ENCODE data around the gene POC1B. TPM values are rescaled to one million over a fixed set of nuclear protein-coding genes. Genes with fewer than 3 reads are reported as not detected.

Gene POC1B
- total RNA-seq, 2 experiments from 2014 or later: 47.7 to 49.4 TPM

GRCh38 chr12:89552376-89552775 is 26.5 kb upstream of the POC1B start:
- no peaks in the 10 kb centered on the region for H3K4me1 Mint-ChIP-seq (ENCODE audit: low read depth)
- CTCF ChIA-PET: interaction anchor here (1.5 to 1.7 kb wide), 2 partner anchors 9 to 550 kb away, joined by 3 to 8 read pairs; no protein-coding TSS in a partner anchor
- no peak overlapping the region for H3K4me3 Mint-ChIP-seq
- no peak overlapping the region for H3K27ac Mint-ChIP-seq
- no peaks in the 10 kb centered on the region for H3K36me3 Mint-ChIP-seq (ENCODE audit: low read depth)
- no peaks in the 10 kb centered on the region for H3K9me3 Mint-ChIP-seq (ENCODE audit: insufficient read depth)
- no peaks in the 10 kb centered on the region for H3K27me3 Mint-ChIP-seq (ENCODE audit: low read depth)
- POLR2A ChIA-PET: no interaction called here
- DNase-seq (no peak), ATAC-seq (no peak)

GRCh38 chr12:89551747-89552146 is 25.9 kb upstream of the POC1B start:
- no peaks in the 10 kb centered on the region for H3K27me3 Mint-ChIP-seq (ENCODE audit: low read depth)
- DNase-seq (no peak), ATAC-seq (no peak)
- no peaks in the 10 kb centered on the region for H3K36me3 Mint-ChIP-seq (ENCODE audit: low read depth)
- CTCF ChIA-PET: interaction anchor here (1.5 to 1.7 kb wide), 2 partner anchors 8 to 551 kb away, joined by 3 to 8 read pairs; no protein-coding TSS in a partner anchor
- no peak overlapping the region for H3K27ac Mint-ChIP-seq
- H3K9me3 Mint-ChIP-seq (ENCODE audit: insufficient read depth): no peaks in the 10 kb centered on the region
- POLR2A ChIA-PET: no interaction called here
- H3K4me3 Mint-ChIP-seq: no peak overlapping the region
- H3K4me1 Mint-ChIP-seq (ENCODE audit: low read depth): no peaks in the 10 kb centered on the region

GRCh38 chr12:89547101-89547500 is 21.3 kb upstream of the POC1B start:
- ChIA-PET CTCF (no interaction called here), POLR2A (no interaction called here)
- ATAC-seq: no peak

GRCh38 chr12:89546151-89546550 is 20.3 kb upstream of the POC1B start:
- H3K36me3 Mint-ChIP-seq (ENCODE audit: low read depth): no peaks in the 10 kb centered on the region
- no peaks in the 10 kb centered on the region for H3K27me3 Mint-ChIP-seq (ENCODE audit: low read depth)
- H3K4me3 Mint-ChIP-seq: no peak overlapping the region
- no peak for ATAC-seq
- POLR2A ChIA-PET: no interaction called here
- no peak overlapping the region for H3K27ac Mint-ChIP-seq
- H3K9me3 Mint-ChIP-seq (ENCODE audit: insufficient read depth): no peaks in the 10 kb centered on the region
- H3K4me1 Mint-ChIP-seq (ENCODE audit: low read depth): peaks cover 4% of the 10 kb centered on the region
- DNase-seq: no peak
- CTCF ChIA-PET: no interaction called here

More at GRCh38 chr12:89547101-89547500, 21.3 kb upstream of the POC1B start:
- Mint-ChIP-seq H3K36me3 (ENCODE audit: low read depth) (no peaks in the 10 kb centered on the region), H3K9me3 (ENCODE audit: insufficient read depth) (no peaks in the 10 kb centered on the region), H3K27me3 (ENCODE audit: low read depth) (no peaks in the 10 kb centered on the region), H3K27ac (no peak overlapping the region), H3K4me1 (ENCODE audit: low read depth) (peaks cover 4% of the 10 kb centered on the region), H3K4me3 (no peak overlapping the region)
- no peak for DNase-seq

DNA sequence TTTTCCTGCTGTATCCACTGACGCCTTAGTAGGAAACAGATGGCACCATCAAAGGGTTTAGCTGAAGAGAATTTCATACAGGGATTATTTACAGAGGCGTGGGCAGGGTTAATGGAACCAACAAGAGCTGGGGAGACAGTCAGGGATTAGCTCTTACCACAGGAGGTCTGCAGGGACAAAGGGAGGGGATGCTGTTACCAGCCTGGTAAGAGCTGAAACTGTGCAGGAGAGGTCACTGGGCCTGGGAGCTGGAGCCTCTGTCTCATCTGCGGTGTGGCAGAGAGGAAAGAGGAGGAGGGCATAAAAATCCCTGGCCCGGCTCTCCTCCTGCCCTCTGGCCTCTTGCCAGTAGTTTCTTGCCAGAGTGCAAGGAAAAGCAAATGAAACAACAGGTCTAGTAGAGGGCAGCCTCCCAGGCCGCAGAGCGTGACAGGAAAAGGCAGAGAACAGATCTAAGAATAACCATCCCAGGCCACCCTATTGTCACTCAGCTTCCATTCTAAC is 18.9 kb upstream of the POC1B start:
- Mint-ChIP-seq H3K4me3 (no peak overlapping the region), H3K27ac (no peak overlapping the region), H3K36me3 (ENCODE audit: low read depth) (no peaks in the 10 kb centered on the region), H3K27me3 (ENCODE audit: low read depth) (no peaks in the 10 kb centered on the region), H3K9me3 (ENCODE audit: insufficient read depth) (no peaks in the 10 kb centered on the region), H3K4me1 (ENCODE audit: low read depth) (peaks cover 4% of the 10 kb centered on the region)
- ATAC-seq (no peak), DNase-seq (no peak)
- ChIA-PET CTCF (interaction anchor here (1.1 to 2.8 kb wide), 8 partner anchors 13 to 525 kb away, joined by 3 to 17 read pairs (median 6); partner anchors contain the start of gene ATP2B1), POLR2A (interaction anchor here (0.6 kb wide), 1 partner anchor 573 kb away, joined by 3 read pairs; no protein-coding TSS in a partner anchor)

GRCh38 chr12:89544022-89544421 is 18.2 kb upstream of the POC1B start:
- no peaks in the 10 kb centered on the region for H3K9me3 Mint-ChIP-seq (ENCODE audit: insufficient read depth)
- POLR2A ChIA-PET: no interaction called here

DNA sequence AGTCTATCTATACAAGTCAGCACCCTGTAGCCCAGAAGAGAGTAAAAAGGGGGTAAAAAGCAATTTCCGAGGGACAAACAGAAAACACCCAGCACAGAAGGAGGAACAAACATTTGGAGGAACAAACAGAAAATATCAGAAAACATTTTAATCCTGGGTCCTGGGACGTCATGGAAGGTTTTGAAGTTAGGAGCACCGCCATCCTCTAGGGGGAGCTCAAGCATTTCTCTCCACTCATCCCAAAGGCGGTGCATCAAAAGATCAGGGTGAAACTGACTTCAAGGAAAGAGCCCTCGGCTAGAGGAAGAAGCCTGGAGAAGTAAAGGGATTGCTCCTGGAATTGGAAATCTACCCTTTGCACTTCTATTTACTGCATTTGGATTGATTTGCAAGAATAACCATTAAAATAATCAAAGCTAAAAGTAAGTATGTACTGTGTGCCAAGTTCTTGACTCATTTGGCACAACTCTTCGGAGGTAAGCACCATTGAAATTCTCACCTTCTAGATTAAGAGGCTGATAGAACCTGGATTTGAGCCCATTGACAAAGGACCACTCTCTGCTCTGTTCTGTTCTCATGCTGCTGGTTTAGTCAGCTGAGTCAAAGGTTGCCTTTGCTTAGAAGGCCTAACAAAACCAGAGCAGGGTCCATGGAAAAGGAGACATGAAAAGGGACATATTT is 17.2 kb upstream of the POC1B start:
- no peak overlapping the region for H3K27ac Mint-ChIP-seq
- ChIA-PET POLR2A (interaction anchor here (0.6 kb wide), 1 partner anchor 322 kb away, joined by 3 read pairs; no protein-coding TSS in a partner anchor), CTCF (interaction anchor here (0.7 to 2.8 kb wide), 40 partner anchors 9 to 1565 kb away, joined by 3 to 17 read pairs (median 4); partner anchors contain the start of gene ATP2B1)
- no peaks in the 10 kb centered on the region for H3K36me3 Mint-ChIP-seq (ENCODE audit: low read depth)
- H3K4me3 Mint-ChIP-seq: no peak overlapping the region
- DNase-seq (peak; percentile 80), ATAC-seq (peak; percentile 82)
- peaks cover 4% of the 10 kb centered on the region for H3K4me1 Mint-ChIP-seq (ENCODE audit: low read depth)
- no peaks in the 10 kb centered on the region for H3K9me3 Mint-ChIP-seq (ENCODE audit: insufficient read depth)
- H3K27me3 Mint-ChIP-seq (ENCODE audit: low read depth): no peaks in the 10 kb centered on the region

More at GRCh38 chr12:89544022-89544421, 18.2 kb upstream of the POC1B start:
- no peak for DNase-seq
- CTCF ChIA-PET: interaction anchor here (0.6 to 2.8 kb wide), 24 partner anchors 8 to 699 kb away, joined by 3 to 17 read pairs (median 4); partner anchors contain the start of gene ATP2B1
- Mint-ChIP-seq H3K4me3 (no peak overlapping the region), H3K27ac (no peak overlapping the region), H3K4me1 (ENCODE audit: low read depth) (peaks cover 4% of the 10 kb centered on the region), H3K27me3 (ENCODE audit: low read depth) (no peaks in the 10 kb centered on the region), H3K36me3 (ENCODE audit: low read depth) (no peaks in the 10 kb centered on the region)
- ATAC-seq: no peak

- Mint-ChIP-seq H3K27me3 (ENCODE audit: low read depth) (no peaks in the 10 kb centered on the region), H3K36me3 (ENCODE audit: low read depth) (no peaks in the 10 kb centered on the region), H3K4me3 (no peak overlapping the region), H3K27ac (no peak overlapping the region), H3K4me1 (ENCODE audit: low read depth) (peaks cover 4% of the 10 kb centered on the region), H3K9me3 (ENCODE audit: insufficient read depth) (no peaks in the 10 kb centered on the region)
- ChIA-PET POLR2A (interaction anchor here (0.6 kb wide), 1 partner anchor 322 kb away, joined by 3 read pairs; no protein-coding TSS in a partner anchor), CTCF (interaction anchor here (1.1 to 2.8 kb wide), 17 partner anchors 16 to 711 kb away, joined by 3 to 17 read pairs (median 4); partner anchors contain the start of gene ATP2B1)
- no peak for ATAC-seq
- no peak for DNase-seq
These were observed 16.4 kb upstream of the POC1B start for GRCh38 chr12:89542236-89542635.

DNA sequence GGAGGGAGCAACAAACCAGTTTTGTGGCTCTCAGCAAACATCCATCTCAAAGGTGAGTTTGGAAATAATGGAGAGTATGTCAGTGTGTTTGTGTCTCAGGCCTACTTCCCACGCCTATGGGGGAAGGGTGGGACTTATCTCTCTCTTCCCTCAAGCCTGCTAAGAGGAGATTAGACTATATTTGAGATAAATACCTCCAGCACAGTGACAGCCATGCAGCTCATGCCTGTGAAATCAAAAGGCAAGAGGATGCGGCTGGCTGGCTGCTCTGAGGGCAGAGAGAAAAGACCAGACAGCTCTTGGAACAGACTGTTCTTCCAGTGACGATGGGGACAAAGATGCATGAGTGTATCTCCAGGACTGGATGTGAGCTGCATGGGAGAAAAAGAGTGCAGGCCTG is 14.7 kb upstream of the POC1B start:
- no peaks in the 10 kb centered on the region for H3K27me3 Mint-ChIP-seq (ENCODE audit: low read depth)
- CTCF ChIA-PET: interaction anchor here (1.2 to 1.9 kb wide), 2 partner anchors 70 to 523 kb away, joined by 4 to 9 read pairs; no protein-coding TSS in a partner anchor
- no peak overlapping the region for H3K4me3 Mint-ChIP-seq
- POLR2A ChIA-PET: no interaction called here
- DNase-seq (no peak), ATAC-seq (no peak)
- H3K4me1 Mint-ChIP-seq (ENCODE audit: low read depth): peaks cover 4% of the 10 kb centered on the region
- no peaks in the 10 kb centered on the region for H3K36me3 Mint-ChIP-seq (ENCODE audit: low read depth)
- no peaks in the 10 kb centered on the region for H3K9me3 Mint-ChIP-seq (ENCODE audit: insufficient read depth)
- no peak overlapping the region for H3K27ac Mint-ChIP-seq

DNA sequence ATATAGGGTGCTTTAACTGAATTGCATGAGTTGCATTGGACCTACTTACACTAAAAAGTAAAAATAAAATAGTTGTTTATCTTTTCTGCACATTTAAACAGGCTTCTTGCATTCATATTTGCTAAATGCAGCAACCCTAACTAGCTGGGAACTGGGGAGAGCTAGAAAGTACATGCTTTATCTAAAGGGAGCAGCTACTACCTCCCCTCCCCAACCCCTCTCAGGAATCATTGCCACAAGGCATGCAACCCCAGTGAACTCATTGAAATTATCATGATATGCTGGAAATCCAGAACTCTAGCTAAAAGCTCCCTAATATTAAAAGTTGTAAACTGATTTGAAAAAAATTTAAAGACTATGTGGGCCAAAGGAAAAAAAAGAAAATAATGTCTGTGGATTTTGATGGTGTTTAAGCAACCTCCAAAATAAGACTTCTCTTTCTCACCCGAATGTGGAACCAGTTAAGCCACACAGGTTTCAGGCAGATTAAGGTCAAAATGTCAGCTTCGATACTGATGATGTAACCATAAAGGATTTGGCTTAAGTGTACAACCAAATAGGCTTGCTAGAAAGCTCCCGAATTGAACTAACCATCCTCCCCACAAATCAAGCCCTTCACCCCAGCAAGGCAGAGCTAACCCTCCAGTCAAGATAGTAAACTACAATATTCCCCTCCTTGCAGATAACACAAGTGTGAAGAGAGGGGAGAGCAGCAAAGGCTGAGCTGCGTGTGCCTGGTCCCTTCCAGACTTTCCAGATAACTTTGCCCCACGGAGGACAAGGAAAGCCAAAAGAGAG is 13.8 kb upstream of the POC1B start:
- POLR2A ChIA-PET: no interaction called here
- DNase-seq: no peak
- Mint-ChIP-seq H3K27ac (no peak overlapping the region), H3K4me1 (ENCODE audit: low read depth) (peaks cover 4% of the 10 kb centered on the region), H3K36me3 (ENCODE audit: low read depth) (no peaks in the 10 kb centered on the region), H3K9me3 (ENCODE audit: insufficient read depth) (no peaks in the 10 kb centered on the region), H3K27me3 (ENCODE audit: low read depth) (no peaks in the 10 kb centered on the region), H3K4me3 (no peak overlapping the region)
- CTCF ChIA-PET: interaction anchor here (0.6 to 1.9 kb wide), 5 partner anchors 69 to 1438 kb away, joined by 3 to 9 read pairs (median 4); no protein-coding TSS in a partner anchor
- no peak for ATAC-seq

- no peaks in the 10 kb centered on the region for H3K36me3 Mint-ChIP-seq (ENCODE audit: low read depth)
- CTCF ChIA-PET: interaction anchor here (0.6 to 1.9 kb wide), 4 partner anchors 68 to 1438 kb away, joined by 3 to 9 read pairs (median 4); no protein-coding TSS in a partner anchor
- no peak overlapping the region for H3K27ac Mint-ChIP-seq
These were observed 13.1 kb upstream of the POC1B start for GRCh38 chr12:89538897-89539296.

More at GRCh38 chr12:89538897-89539296, 13.1 kb upstream of the POC1B start:
- Mint-ChIP-seq H3K4me1 (ENCODE audit: low read depth) (peaks cover 4% of the 10 kb centered on the region), H3K4me3 (no peak overlapping the region), H3K9me3 (ENCODE audit: insufficient read depth) (no peaks in the 10 kb centered on the region), H3K27me3 (ENCODE audit: low read depth) (no peaks in the 10 kb centered on the region)
- DNase-seq (no peak), ATAC-seq (no peak)
- POLR2A ChIA-PET: no interaction called here
